ENCODE results near the gene RFTN1.

DNA sequence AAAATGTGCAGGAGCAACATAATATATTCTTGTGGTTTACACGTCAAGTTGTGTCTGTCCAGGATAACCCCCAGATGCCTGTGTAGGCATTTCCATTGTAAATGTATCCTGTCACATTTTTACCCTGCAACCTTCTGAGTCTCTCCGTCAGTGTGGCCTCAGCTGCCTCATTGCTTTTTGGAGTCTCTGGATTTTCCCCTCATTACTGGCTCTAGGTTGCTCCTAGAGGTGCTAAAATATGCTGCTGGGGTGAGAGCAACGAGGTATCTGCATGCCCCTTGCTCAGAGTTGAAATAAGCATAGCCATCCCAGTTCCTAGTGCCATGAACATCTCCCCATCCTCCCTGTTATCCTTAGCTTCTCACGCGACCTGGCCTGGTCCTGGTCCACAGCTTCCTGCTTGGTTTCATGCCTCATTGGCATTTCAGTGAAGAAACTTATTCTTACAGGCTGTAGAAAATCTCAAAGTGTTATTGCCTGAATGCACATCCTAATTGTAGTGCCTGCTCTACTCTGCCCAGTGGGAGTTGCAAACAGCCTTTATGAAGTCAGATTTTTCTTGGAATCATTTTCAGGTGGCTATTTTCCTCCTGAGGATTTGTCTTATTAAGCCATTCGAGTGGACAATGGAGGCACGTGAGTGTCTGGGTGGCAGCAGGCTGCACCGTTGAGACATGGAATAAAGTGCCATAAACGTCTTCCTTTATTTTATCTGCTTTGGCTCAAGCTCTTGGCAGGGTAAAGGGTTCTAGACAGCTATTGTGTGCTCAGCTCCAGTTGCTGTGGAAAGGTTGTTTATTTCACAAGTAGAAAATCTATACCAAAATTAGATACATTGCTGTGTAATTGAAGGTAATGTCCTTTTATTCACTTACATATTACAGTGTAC is 215.3 kb downstream of the RFTN1 start:
- TF ChIP-seq RARB (CRISPR knock-in tag; IDR thresholded peaks at IDR 0.05) (no peak), CSRNP3 (CRISPR knock-in tag; IDR thresholded peaks at IDR 0.05) (no peak), PATZ1 (CRISPR knock-in tag; IDR thresholded peaks at IDR 0.05; ENCODE audit: borderline replicate concordance) (no peak), GLIS3 (CRISPR knock-in tag; IDR thresholded peaks at IDR 0.05) (no peak), ZNF565 (CRISPR knock-in tag; conservative IDR thresholded peaks at IDR 0.05; ENCODE audit: low read depth) (no peak), POU6F1 (CRISPR knock-in tag; IDR thresholded peaks at IDR 0.05; ENCODE audit: borderline replicate concordance, low read depth) (no peak)
